IPS-NIHi7 (cell line): Measurements from ENCODE around the gene LPP.

Experiments used
- DNase-seq: peaks from one replicate; pipeline ENCODE4 v3.0.0; 2012; ENCODE audit warnings: mixed read lengths; ENCODE audit errors: extremely low spot score

Gene LPP

GRCh38 chr3:188253123-188253793 lies 99.3 kb downstream of the LPP start:
- DNase-seq: no peak

DNA sequence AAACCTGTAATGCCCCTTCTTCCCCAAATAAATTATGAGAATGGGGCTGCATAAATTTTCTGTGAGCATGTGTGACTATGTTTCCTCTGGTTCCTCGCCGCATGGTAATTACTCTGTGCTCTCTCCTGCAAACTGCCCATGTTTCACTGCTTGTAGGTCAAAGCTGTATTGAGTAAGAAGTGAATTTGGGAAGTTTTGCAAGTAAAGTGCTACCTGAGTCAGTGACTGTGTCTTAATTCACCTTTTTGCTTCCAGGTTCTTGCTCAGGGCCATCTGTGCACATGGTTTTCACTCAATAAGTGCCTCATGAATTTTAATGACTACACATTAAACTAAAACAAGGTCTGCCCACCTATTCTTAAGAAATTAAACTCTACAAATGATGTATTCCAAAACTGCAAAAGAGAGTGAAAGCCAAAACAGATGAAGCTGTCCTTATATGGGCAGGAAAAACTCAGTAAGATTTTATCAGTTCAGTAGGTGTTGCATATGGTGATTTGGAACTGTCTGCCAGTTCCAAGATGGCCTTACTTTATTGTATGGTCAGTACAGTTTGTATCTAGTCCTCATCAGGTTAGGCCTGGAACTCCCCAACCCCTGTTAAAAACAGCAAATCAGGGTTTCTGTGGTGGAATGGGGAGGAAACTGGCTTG lies 100.0 kb downstream of the LPP start:
- no peak for DNase-seq

- DNase-seq: no peak
These were observed 100.6 kb downstream of the LPP start for GRCh38 chr3:188254520-188255070.

DNA sequence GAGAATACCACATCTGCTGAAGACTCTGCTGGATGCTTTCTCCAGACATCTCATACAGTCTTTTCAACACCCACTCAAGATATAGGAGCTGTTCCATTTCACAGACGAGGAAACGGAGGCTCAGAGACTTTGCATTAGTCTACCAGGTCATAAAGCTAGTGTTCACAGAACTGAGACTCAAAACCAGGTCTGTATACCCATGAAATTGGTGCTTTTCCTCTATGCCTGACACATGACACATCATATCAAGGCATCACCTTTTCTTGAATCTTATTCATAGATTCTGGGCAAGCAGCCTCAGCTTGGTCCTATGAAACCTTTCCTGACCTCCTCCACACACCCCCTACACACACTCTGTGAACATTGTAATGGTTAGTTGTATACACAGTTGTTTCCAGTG lies 101.2 kb downstream of the LPP start:
- no peak for DNase-seq

DNA sequence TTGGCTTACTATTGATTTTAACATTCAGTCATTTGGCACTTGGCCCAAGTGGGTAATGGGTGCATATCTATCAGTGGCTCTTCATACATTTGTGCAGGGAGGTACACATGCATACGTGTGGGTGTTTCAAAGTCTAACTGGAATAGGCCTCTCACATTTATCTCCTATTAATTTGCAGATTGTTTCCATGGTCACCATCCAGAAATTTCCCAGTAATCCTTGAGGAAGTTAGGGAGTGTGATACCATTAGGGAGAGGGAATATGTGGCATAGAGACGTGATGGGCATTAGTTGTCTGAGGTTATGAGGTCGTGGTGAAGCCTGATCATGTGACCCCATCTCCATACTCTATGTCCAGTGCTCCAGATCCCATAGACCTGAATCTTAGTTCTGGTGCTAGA lies 102.8 kb downstream of the LPP start:
- no peak for DNase-seq

- DNase-seq: no peak
These were observed 103.5 kb downstream of the LPP start for GRCh38 chr3:188257384-188258026.

- DNase-seq: no peak
These were observed 105.2 kb downstream of the LPP start for GRCh38 chr3:188259191-188259590.

GRCh38 chr3:188259596-188259995 lies 105.6 kb downstream of the LPP start:
- no peak for DNase-seq

GRCh38 chr3:188261011-188261410 lies 107.1 kb downstream of the LPP start:
- DNase-seq: no peak

DNA sequence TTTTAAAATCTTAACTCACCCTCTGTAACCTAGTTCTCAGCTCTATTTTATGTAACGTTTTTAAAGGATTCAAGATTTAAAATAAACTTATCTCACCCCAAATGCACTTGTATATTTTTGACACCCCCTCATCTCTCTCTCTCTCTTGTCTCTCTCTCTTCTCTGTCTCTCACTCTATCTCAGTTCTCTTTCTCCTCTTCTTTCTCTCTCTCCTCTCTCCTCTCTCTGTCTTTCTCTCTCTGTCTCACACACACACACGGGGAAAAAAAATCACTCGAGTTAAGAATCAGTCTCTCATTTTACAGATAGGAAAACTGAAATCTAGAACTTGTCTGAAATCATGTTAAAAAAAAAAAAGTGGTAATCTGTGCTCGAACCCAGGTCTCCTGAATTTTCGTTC lies 108.5 kb downstream of the LPP start:
- DNase-seq: no peak

GRCh38 chr3:188262913-188263683 lies 109.1 kb downstream of the LPP start:
- DNase-seq: no peak

GRCh38 chr3:188264226-188265207 lies 110.6 kb downstream of the LPP start:
- no peak for DNase-seq

DNA sequence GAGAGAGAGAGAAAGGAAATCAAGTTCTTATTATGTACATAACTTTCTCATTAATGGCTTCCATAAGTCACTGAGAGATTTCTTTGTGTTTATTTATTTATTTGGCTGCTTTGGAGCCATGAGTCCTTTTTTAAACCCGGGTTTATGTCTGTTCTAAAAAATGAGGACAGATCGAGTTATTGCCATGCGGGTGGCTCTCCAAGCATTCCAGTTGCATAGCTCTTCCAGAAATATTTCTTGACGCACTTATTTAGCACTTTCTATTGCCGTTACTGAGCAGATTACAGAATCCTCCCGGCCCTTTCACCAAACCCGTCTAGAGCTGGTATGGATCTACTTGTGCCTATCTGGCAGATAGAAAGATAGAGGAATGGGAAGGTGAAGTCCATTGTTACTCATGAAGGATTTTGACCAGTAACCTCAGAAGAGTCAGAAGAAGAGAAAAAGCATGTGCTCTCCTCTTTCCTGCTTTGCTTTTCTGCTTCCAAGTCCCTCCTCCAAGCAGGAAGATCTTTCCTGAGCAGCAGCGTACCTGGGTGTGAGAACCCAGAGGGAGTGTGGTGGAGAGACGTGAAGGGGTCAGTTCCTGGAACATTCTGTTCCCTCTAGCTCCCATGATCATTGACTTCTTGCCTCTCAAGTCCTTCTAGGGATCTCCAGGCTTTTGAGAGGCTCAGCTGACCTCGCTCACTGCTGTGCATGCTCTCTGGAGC lies 112.8 kb downstream of the LPP start:
- no peak for DNase-seq

- DNase-seq: no peak
These were observed 113.9 kb downstream of the LPP start for GRCh38 chr3:188267790-188268335.

DNA sequence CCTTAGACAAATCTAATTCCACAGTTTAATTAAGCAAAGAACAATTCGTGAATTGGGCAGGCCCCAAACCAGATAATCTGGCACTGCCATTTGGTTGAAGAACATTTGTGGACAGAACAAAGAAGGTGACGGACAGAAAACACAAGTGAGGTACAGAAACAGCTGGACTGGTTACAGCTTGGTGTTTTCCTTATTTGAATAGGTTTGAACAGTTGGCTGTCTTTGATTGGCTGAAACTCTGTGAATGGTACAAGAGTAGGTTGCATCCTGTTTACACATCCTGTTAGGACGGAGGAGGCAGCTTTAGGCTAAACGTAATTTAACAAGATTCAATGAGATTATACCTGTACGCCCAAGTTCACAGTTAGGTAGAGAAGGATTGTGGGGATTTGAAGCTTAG lies 114.4 kb downstream of the LPP start:
- DNase-seq: no peak

DNA sequence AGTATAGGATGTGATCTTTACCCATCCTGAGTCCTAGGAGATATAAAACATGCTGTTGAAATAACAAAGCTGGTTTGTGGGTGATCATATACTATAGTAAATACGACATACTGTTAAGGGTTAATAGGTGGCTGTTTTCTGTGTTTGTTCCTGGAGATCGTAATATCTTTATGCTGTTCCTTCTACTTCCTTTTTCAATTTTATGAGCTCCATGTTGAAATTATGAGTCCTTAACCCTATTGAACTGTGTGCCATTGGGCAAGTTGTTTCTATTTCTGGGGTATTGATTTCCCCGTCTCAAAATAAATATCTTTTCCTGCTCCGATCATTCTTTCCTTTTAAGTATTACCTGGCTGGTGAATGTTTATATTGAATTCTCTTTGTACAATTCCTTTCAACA lies 115.1 kb downstream of the LPP start:
- DNase-seq: no peak

- no peak for DNase-seq
These were observed 116.5 kb downstream of the LPP start for GRCh38 chr3:188270423-188270972.

DNA sequence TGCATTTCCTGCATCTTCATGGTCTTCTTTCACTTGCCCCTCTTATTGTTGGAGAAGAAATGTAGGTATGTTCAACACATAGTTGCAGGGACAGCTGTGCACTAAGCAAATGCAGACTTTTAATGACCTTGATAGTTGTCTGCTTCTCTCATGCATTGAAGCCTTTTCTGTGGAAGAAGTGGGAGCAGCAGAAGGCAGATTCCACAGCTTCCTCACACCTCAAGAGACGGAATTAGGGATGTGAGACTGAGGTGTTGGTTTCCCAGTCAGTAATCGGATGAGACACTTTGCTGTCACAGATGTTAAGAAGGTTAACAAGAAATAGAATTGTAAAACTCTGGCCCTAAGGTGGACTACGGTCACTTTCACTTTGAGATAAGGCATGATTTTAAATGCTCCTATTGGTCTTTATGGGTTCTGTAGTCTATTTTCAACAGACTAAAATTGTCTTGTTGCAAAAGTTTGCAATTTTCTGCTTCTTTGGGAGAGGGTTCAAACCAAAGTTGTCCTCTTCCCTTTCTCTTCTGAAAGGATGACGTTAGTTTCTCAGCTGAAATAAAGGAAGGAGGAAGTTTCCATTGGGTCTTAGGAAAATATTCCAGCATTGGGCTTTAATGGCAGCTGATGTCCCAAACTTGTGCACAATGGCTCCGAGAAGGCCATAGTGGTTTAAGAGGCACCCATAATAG lies 117.4 kb downstream of the LPP start:
- DNase-seq: no peak
